WI38 (cell line): ENCODE measurements around the gene KCTD10.

Experiments
- H3K4me3 ChIP-seq: 2 replicates; pipeline ENCODE4 v1.5.1; 2011; ENCODE audit warnings: low read depth, mild to moderate bottlenecking, control low read depth, low read length
- CTCF ChIP-seq: IDR thresholded peaks from 2 replicates; pipeline ENCODE4 v1.5.1; 2012; ENCODE audit warnings: low read depth, mild to moderate bottlenecking, control low read depth, low read length

Gene KCTD10

GRCh38 chr12:109439181-109439580 is 37.9 kb downstream of the KCTD10 start:
- H3K4me3 ChIP-seq, result no peak overlapping the region
- no peak for TF ChIP-seq CTCF

DNA sequence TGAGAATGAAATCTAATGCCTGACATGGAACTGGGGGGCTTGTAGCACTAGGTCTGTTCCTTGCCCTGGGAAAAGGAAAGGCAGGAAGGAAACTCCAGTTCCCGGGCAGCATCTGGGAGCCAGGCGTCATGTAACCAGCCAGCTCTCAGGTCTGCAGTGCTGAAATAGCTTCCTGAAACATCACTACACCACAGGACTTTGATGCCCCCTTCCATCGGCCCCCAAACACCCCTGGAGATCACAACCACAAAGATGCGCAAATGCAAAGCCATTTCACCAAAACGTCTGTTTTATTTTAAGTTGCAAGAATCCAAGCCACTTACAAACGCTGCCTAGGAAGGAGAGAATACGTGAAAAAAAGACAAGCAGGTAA is 40.9 kb downstream of the KCTD10 start:
- TF ChIP-seq CTCF, result no peak
- no peak overlapping the region for H3K4me3 ChIP-seq

DNA sequence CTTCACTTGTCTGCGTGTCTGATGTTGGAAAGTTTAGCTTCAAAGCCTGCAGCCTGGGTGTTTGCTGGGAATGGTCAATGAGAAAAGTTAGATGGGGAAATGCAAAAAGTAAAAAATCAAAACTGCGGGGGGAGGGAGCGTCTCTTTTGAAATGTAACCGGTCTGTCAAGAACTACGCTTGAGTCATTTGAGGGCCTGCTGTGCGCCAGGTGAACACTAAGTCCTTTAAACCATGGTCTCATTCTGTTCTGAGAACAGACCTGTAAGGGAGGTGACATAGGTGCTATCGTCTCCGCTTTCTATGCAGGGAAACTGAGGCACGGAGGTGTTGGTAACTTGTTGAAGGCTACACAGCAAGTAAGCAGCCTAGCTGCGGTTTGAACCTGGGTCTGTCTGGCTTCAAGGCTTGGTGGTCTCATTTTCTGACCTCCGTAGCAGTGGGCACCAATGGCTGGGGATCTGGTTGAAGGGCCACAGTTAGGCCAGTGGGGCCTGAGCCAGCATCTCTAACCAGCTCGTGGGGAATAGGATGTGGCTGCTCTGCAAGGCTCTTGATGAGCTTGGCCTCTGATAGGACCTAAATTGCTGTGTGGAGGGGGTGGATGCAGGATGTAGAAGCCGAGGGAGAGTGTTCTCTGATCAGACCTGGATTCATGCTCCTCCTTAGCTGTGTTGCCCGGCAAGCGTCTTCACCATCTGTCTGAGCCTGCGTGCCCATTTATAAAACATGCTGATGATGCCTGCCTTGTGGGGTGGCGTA is 41.5 kb downstream of the KCTD10 start:
- TF ChIP-seq CTCF, result no peak

GRCh38 chr12:109434582-109434981 is 42.5 kb downstream of the KCTD10 start:
- H3K4me3 ChIP-seq, result no peak overlapping the region
- TF ChIP-seq CTCF, result no peak

More for the DNA sequence above, 41.5 kb downstream of the KCTD10 start:
- H3K4me3 ChIP-seq, result no peak overlapping the region

GRCh38 chr12:109433618-109434017 is 43.5 kb downstream of the KCTD10 start:
- no peak overlapping the region for H3K4me3 ChIP-seq
- peak; percentile 44 for TF ChIP-seq CTCF

DNA sequence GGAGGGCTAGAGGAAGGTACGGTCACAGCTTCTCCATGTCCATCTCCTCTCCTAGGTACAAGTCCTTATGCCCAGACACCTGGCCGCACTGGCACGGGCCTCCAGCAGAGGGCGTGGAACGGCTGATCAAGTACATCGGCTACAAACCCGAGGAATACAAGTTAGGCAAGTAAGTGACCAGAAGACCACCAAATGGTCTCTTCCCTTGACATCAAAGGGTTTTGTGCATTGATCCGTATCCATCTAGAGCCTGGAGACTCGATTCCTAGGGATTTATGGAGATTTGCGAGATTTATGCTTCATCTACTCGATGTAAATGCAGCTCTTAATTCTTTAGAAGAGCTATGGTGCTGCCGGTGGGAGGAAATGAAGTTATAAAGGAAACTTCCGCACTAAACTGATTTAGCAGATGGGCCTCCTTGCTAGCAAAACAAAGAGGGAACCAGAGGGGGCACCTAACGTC is 44.2 kb downstream of the KCTD10 start:
- peak; percentile 93 for TF ChIP-seq CTCF
- no peak overlapping the region for H3K4me3 ChIP-seq

- no peak for TF ChIP-seq CTCF
- H3K4me3 ChIP-seq, result no peak overlapping the region
These were observed 44.7 kb downstream of the KCTD10 start for GRCh38 chr12:109432431-109432830.
